GM10847 (cell line): ENCODE measurements around the gene ITPK1.

Experiments used
- POLR2A ChIP-seq: IDR thresholded peaks from 2 replicates; pipeline ENCODE4 v1.6.1; 2011; ENCODE audit not compliant: insufficient read length; ENCODE audit errors: extremely low read depth

Gene ITPK1

DNA sequence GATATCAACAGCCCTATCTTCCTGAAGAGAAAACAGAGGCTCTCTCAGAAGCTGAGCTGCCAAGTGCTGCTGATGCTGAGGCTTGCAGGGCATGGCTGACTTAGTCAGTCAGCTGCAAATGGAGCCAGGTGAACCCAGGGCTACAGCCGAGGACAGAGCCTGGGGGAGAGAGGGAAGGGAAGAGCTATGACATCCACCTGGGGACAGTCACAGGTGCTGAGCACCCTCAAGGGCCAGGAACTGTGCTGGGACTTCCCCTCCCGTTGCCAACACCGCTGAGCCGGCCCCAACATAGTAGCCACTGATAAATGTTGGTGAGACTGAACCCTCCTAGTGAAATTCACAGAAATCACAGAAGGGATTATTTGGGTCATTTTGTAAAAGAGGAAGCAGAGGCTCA is 199.5 kb downstream of the ITPK1 start:
- no peak for TF ChIP-seq POLR2A

DNA sequence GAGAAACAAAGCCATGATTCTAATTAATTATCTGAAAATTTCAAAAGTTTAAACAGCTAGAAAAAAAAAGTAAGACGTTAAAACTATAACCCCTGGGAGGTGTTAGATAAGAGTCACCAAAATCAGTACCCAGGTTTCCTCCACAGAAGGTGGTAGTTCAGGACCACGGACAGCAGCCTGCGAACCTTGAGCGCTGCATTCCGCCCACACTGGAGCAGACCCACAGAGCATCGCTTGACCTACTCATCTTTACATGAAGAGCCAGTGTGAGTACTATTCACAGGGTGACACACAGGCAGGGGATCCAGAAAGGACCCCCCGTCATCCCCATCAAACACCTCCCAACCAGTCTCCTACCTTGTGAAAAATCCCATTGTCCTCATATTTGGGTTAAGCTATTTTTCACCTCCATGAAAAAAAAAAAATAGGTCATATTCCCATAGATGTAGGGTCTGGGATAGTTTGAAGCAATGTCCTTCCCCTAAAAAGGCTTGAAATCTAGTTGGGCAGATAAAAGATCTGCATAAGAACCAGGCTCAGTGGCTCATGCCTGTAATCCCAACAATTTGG is 201.6 kb downstream of the ITPK1 start:
- TF ChIP-seq POLR2A = no peak

GRCh38 chr14:92907316-92907911 is 208.3 kb downstream of the ITPK1 start:
- TF ChIP-seq POLR2A = no peak

- no peak for TF ChIP-seq POLR2A
These were observed 208.9 kb downstream of the ITPK1 start for GRCh38 chr14:92906823-92907222.

DNA sequence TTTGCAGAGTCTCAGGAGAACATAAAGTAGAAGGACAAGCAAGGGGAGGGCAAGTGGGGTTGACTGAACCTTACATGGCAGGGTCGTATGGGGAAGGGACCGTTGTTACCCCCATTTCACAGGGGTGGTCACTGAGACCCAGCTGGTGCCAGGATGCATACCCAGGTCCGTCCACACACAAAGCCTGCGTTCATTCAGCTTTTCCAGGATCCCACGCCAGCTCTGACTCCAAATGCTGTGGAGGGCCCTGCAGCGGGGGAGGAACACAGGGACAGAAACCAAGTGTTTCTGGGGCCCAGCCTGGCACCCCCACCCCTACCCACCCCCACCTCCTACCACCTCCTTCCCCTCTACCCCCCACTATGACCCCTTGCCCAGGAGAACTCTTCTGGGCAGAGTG is 209.3 kb downstream of the ITPK1 start:
- no peak for TF ChIP-seq POLR2A

- TF ChIP-seq POLR2A = no peak
These were observed 210.1 kb downstream of the ITPK1 start for GRCh38 chr14:92905667-92906066.

GRCh38 chr14:92903359-92903758 is 212.4 kb downstream of the ITPK1 start:
- TF ChIP-seq POLR2A = no peak

- no peak for TF ChIP-seq POLR2A
These were observed 213.0 kb downstream of the ITPK1 start for GRCh38 chr14:92902726-92903125.

GRCh38 chr14:92902191-92902590 is 213.5 kb downstream of the ITPK1 start:
- no peak for TF ChIP-seq POLR2A

DNA sequence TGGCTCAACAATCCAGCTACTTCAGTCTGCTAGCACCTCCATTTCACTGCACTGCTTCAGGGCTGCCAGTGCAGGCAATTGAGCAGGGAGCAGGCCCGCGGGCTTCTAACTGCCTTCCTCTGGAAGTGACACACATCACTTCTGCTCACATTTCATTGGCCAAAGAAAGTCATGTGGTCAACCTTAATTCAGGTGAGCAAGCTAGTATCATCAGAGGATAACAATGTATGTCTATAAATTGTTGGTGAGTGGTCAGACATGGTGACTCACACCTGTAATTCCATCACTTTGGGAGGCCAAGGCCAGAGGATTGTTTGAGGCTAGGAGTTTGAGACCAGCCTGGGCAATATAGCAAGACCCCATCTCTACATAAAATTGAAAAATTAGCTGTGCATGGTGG is 215.1 kb downstream of the ITPK1 start:
- no peak for TF ChIP-seq POLR2A

GRCh38 chr14:92898566-92899131 is 217.1 kb downstream of the ITPK1 start:
- no peak for TF ChIP-seq POLR2A

- TF ChIP-seq POLR2A = no peak
These were observed 217.7 kb downstream of the ITPK1 start for GRCh38 chr14:92897922-92898565.

- no peak for TF ChIP-seq POLR2A
These were observed 220.3 kb downstream of the ITPK1 start for GRCh38 chr14:92895352-92895878.

DNA sequence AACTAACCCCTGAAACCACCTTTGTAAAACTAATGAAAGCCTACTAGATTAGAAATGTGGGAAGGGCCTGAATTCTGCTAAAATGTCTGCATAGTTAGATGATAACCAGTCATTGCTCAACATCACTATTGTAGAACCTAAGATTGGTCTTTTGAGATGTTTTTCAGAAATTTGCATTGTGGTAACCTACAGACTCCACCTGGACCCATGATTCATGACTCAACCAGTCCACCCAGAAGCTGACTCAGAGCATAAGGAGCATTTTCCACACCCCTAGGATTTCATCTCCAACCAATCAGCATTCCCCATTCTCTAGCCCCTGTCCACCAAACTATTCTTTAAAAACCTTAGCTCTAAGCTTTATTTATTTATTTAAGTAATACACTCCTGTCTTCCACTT is 223.1 kb downstream of the ITPK1 start:
- no peak for TF ChIP-seq POLR2A

GRCh38 chr14:92890830-92891588 is 224.7 kb downstream of the ITPK1 start:
- TF ChIP-seq POLR2A = no peak

- no peak for TF ChIP-seq POLR2A
These were observed 226.8 kb downstream of the ITPK1 start for GRCh38 chr14:92888896-92889295.

- TF ChIP-seq POLR2A = no peak
These were observed 228.6 kb downstream of the ITPK1 start for GRCh38 chr14:92887157-92887556.
